Measurements from ENCODE around the gene TCEAL5.

GRCh38 chrX:103254171-103254824 is 22.3 kb downstream of the TCEAL5 start:
- no peak for TF ChIP-seq POLR2AphosphoS5 (IDR thresholded peaks at IDR 0.05; ENCODE audit: low read depth)
- TF ChIP-seq CTCF (IDR thresholded peaks at IDR 0.05; ENCODE audit: insufficient read depth, low read length): no peak
- TF ChIP-seq REST (IDR thresholded peaks at IDR 0.05; ENCODE audit: insufficient replicate concordance, low read depth): no peak
- no peak for TF ChIP-seq GABPA (IDR thresholded peaks at IDR 0.05; ENCODE audit: low read depth)
- TF ChIP-seq SPI1 (IDR thresholded peaks at IDR 0.05; ENCODE audit: borderline replicate concordance, low read depth): no peak
